Tibial nerve (tissue), 4 donors: ENCODE data around the gene CLCNKA. TPM values are rescaled to one million over a fixed set of nuclear protein-coding genes. Genes with fewer than 3 reads are reported as not detected.
"Not testable (repeated sequence)": the region's sequence is repeated elsewhere in the genome, so short reads cannot be mapped to it uniquely, and the experiment has no call there.

Experiments
- DNase-seq, 2 donors: peaks; one replicate each; pipeline ENCODE4 v3.0.0-alpha.2; 2019; ENCODE audit warnings: low spot score in 2 of 2
- H3K27ac ChIP-seq, 4 donors: fragments of 200-600 bp; sonication (generic) in 3 of 4; one replicate each; pipeline ENCODE4 v1.5.1; 2017 to 2019; ENCODE audit warnings: mild to moderate bottlenecking in 1 of 4
- H3K27me3 ChIP-seq, 2 donors: fragments of 200-600 bp; sonication (generic) in 1 of 2; one replicate each; pipeline versions ENCODE4 v1.5.1 to v1.6.0; 2017 to 2019
- H3K36me3 ChIP-seq, 3 donors: fragments of 200-600 bp; sonication (generic); one replicate each; pipeline ENCODE4 v1.5.1; 2018 to 2019
- H3K4me1 ChIP-seq, 4 donors: fragments of 200-600 bp; sonication (generic) in 3 of 4; one replicate each; pipeline ENCODE4 v1.5.1; 2017 to 2019
- H3K4me3 ChIP-seq, 4 donors: fragments of 200-600 bp; sonication (generic) in 3 of 4; one replicate each; pipeline ENCODE4 v1.5.1; 2017 to 2019; ENCODE audit warnings: mild to moderate bottlenecking in 1 of 4, moderate library complexity in 1 of 4
- H3K9me3 ChIP-seq, 4 donors: fragments of 200-600 bp; sonication (generic) in 3 of 4; one replicate each; pipeline ENCODE4 v1.5.1; 2017 to 2019
- EP300 ChIP-seq, 2 donors: sonication (generic); formaldehyde crosslinking; IDR thresholded peaks; one replicate each; pipeline ENCODE4 v1.6.1; 2017; ENCODE audit warnings: antibody characterized with exemption in 2 of 2, mild to moderate bottlenecking in 1 of 2
- POLR2A ChIP-seq, 2 donors: fragments of 450-650 bp; IDR thresholded peaks; one replicate each; pipeline ENCODE4 v1.6.1; 2017; ENCODE audit warnings: antibody characterized with exemption in 2 of 2, mild to moderate bottlenecking in 2 of 2, moderate library complexity in 2 of 2
- WGBS, 2 donors: methylation state at CpG; one replicate each; pipeline ENCODE4 v1.1.5; 2018; 5-methylcytosine and 5-hydroxymethylcytosine counted together
- total RNA-seq, 4 donors: library from RNA; depleted of rRNA; stranded (reverse); fragments of >200 nt; gene quantifications; one replicate each; pipeline ENCODE4 v1.1.0, GENCODE V29; 2016
- TF ChIP-seq, protein P1 (sequence below), 5 experiments: fragments of 200-600 bp in 3 of 5; fragments of 450-650 bp in 2 of 5; sonication (generic) in 3 of 5; IDR thresholded peaks; one replicate each; pipeline ENCODE4 v1.5.1; 2016 to 2019; ENCODE audit warnings: antibody characterized with exemption in 5 of 5, mild to moderate bottlenecking in 3 of 5, moderate library complexity in 2 of 5

Gene CLCNKA
- total RNA-seq, 4 donors from 2014 or later, result not detected

- TF ChIP-seq EP300 (IDR thresholded peaks at IDR 0.05), result no peak
- TF ChIP-seq POLR2A (IDR thresholded peaks at IDR 0.05), result no peak
- TF ChIP-seq, protein P1, sequence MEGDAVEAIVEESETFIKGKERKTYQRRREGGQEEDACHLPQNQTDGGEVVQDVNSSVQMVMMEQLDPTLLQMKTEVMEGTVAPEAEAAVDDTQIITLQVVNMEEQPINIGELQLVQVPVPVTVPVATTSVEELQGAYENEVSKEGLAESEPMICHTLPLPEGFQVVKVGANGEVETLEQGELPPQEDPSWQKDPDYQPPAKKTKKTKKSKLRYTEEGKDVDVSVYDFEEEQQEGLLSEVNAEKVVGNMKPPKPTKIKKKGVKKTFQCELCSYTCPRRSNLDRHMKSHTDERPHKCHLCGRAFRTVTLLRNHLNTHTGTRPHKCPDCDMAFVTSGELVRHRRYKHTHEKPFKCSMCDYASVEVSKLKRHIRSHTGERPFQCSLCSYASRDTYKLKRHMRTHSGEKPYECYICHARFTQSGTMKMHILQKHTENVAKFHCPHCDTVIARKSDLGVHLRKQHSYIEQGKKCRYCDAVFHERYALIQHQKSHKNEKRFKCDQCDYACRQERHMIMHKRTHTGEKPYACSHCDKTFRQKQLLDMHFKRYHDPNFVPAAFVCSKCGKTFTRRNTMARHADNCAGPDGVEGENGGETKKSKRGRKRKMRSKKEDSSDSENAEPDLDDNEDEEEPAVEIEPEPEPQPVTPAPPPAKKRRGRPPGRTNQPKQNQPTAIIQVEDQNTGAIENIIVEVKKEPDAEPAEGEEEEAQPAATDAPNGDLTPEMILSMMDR (IDR thresholded peaks at IDR 0.05), result no peak
- Histone ChIP-seq H3K27me3 (no peaks in the 10 kb centered on the region), H3K36me3 (no peaks in the 10 kb centered on the region), H3K27ac (no peak overlapping the region), H3K9me3 (no peaks in the 10 kb centered on the region), H3K4me1 (peaks cover 0 to 7% (median under 1%) of the 10 kb centered on the region in 4 donors), H3K4me3 (no peak overlapping the region)
- no peak for DNase-seq
- WGBS, 2 donors, result 66 to 87% methylated on average over 5 to 6 of the region's 8 CpGs
These were observed 32.1 kb downstream of the CLCNKA start for GRCh38 chr1:16053781-16054502.

GRCh38 chr1:16054598-16055540, 33.0 kb downstream of the CLCNKA start:
- Histone ChIP-seq H3K27me3 (no peaks in the 10 kb centered on the region), H3K36me3 (no peaks in the 10 kb centered on the region), H3K27ac (no peak overlapping the region), H3K4me1 (peaks cover 0 to 4% (median 0%) of the 10 kb centered on the region in 4 donors), H3K4me3 (no peak overlapping the region), H3K9me3 (no peaks in the 10 kb centered on the region)
- 72 to 82% methylated on average over 7 of the region's 7 CpGs for WGBS, 2 donors
- DNase-seq, result no peak
- no peak for TF ChIP-seq EP300 (IDR thresholded peaks at IDR 0.05)
- TF ChIP-seq, protein P1 (IDR thresholded peaks at IDR 0.05), result no peak
- no peak for TF ChIP-seq POLR2A (IDR thresholded peaks at IDR 0.05)

DNA sequence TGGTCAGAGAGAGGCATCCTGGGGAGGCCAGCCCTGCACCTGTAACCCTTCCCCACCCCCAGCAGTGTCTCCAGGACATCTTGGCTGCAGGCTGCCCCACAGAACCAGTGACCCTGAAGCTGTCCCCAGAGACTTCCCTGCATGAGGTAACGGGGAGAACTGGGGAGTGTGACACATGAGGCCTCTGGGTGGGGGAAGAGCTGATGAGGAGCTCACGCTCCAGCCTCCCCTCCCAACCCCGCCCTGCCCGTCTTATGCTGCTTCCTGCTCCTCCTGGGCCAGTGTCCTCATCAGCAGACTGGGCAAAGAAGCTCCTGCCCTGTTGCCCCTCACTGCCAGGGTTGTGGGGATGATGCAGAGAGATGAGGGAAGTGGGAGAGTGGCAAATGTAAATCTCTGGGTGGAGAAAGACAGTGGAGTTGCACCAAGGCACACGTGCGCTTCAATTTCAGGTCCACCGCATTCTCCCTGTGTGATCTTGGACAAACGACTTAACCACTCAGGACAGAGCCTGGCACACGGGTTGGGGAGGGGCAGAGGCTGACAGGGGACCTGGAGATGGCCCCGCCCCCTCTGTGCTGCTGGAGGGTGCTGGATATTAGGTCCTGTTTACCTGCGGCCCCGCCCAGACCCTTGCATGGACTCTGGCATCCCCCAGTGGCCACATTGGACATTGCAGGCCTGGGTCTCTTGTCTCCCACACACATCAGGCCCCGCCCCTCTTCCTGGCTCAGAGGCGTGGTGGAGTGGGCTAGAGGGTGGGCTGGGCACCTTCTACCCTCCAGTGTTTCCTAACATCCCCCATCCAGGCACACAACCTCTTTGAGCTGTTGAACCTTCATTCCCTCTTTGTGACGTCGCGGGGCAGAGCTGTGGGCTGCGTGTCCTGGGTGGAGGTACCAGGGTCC, 34.0 kb downstream of the CLCNKA start:
- Histone ChIP-seq H3K36me3 (no peaks in the 10 kb centered on the region), H3K27me3 (no peaks in the 10 kb centered on the region), H3K9me3 (no peaks in the 10 kb centered on the region), H3K4me3 (no peak overlapping the region), H3K4me1 (peaks cover 0 to 4% (median 0%) of the 10 kb centered on the region in 4 donors), H3K27ac (no peak overlapping the region)
- TF ChIP-seq, protein P1 (IDR thresholded peaks at IDR 0.05), result peak; percentile 89 to 96 (median 93)
- TF ChIP-seq EP300 (IDR thresholded peaks at IDR 0.05) (no peak), POLR2A (IDR thresholded peaks at IDR 0.05) (no peak)
- DNase-seq, result peak; percentile 72 to 93
- WGBS, 2 donors, result 29 to 44% methylated on average over 16 to 18 of the region's 18 CpGs

GRCh38 chr1:16056521-16056912, 34.7 kb downstream of the CLCNKA start:
- not testable (repeated sequence) for H3K27ac ChIP-seq, H3K36me3 ChIP-seq, H3K27me3 ChIP-seq, H3K9me3 ChIP-seq, DNase-seq, H3K4me3 ChIP-seq, H3K4me1 ChIP-seq
- WGBS, 2 donors, result 71 to 72% methylated on average over 3 to 4 of the region's 4 CpGs

DNA sequence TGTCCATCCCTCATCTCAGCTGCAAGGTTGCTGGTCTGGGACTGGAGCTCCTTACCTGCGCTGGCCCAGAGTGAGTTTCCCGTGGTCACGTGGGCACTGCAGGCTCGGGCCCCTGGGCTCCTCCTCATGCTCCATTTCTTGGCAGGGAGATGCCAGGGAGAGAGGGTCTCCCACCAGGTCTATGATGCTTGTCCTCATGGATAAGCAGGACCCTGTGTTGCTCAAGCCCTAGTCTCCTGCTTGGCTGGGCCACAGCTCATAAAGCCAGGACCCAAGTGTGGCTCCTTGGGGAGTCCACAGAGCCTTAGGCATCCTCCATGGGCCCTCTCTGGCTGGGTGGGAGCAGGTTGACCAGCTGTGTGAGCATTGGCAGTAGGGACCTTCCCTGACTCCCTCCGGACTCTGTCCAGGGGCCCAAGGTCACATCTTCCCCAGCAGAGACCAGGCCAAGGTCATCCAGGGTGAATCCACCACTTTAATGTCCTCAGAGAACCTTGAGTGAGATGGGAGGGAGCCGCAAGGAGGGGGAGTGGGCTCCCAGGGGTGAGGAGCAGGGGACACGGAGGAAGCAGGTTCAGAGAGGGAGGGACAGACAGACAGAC, 35.6 kb downstream of the CLCNKA start:
- not testable (repeated sequence) for H3K27me3 ChIP-seq, H3K27ac ChIP-seq, H3K36me3 ChIP-seq, DNase-seq, H3K4me3 ChIP-seq, H3K4me1 ChIP-seq, H3K9me3 ChIP-seq
- WGBS, 2 donors, result 70 to 82% methylated on average over 7 of the region's 7 CpGs

GRCh38 chr1:16058394-16059120, 36.7 kb downstream of the CLCNKA start:
- not testable (repeated sequence) for H3K27me3 ChIP-seq, H3K27ac ChIP-seq, H3K36me3 ChIP-seq, H3K4me3 ChIP-seq, DNase-seq, H3K9me3 ChIP-seq, H3K4me1 ChIP-seq
- WGBS, 2 donors, result 67 to 76% methylated on average over 14 to 16 of the region's 20 CpGs
